Measurements from ENCODE around the gene KLHDC7B.

Gene KLHDC7B

GRCh38 chr22:50599816-50600455 lies 54.2 kb downstream of the KLHDC7B start:
- DNase-seq: peak; percentile 80

- DNase-seq: peak; percentile 46
These were observed 54.8 kb downstream of the KLHDC7B start, which contains the start of gene MAPK8IP2 for GRCh38 chr22:50600538-50600937. TSS of gene MAPK8IP2 (plus strand) at chr22:50600793. CDS start at chr22:50600819, 26 bp downstream.
